Activated CD4-positive, alpha-beta T cell treated with anti-CD3 and anti-CD28 coated beads, Interleukin-2, amount 50 U/mL, for 48 hours (primary cell): ENCODE measurements around the gene DSCAML1.

Experiments
- DNase-seq, 2 experiments: peaks; one replicate each; pipeline ENCODE4 v3.0.0-alpha.2; 2020

The DSCAML1 gene

DNA sequence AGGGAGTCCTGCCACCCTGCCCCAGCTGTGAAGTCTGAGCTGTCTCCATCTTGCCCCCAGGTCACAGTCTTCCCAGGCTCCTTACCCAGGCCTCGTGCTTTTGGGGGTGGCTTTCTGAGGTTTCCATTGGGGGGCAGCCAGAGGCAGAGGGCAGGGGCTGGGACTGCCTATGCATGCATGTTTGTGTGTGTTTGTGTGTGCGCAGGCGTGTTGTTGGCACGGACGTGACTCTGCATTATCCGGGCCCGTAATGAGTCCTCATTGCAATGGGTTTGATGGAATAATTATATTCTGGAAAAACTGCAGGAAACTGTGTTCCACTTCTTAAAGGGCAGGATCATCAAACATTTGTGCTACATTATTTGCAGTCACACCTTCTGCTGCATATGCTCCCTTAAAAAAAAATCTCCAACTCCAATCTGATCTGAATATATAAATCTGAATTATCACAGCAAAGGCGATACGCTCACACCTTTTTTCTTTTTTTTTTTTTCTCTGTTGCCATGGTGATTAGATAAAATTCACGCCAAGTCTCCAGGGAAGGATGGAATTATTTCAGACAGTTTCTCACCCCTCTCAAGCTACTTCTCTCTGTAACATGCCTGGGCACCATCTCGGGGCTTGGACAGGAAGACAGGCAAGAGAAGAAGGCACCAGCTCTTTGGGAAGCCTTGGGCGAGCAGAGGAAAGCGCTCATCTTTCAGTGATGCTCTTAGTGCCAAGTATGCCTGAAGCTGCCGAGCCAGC, 45.9 kb downstream of the DSCAML1 start:
- no peak for DNase-seq

DNA sequence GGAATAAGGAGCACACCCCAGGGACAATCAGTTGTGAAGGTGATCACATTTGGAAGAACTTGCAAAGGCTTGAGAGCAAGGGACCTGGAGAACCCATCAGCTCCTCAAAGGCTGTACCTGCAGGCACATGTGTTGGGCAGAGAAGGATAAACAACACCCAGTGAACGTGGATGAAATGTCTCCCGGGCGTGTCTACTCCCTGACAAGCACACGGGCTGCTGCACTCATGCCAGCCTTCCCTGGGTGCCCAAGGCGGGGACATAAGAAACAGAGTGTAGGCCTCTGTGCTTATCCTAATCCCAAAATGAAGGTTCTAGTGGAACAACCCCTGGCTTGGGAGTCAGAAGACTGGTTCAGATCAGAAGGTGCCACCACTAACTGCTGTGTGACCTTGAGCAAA, 46.7 kb downstream of the DSCAML1 start:
- DNase-seq, result no peak

DNA sequence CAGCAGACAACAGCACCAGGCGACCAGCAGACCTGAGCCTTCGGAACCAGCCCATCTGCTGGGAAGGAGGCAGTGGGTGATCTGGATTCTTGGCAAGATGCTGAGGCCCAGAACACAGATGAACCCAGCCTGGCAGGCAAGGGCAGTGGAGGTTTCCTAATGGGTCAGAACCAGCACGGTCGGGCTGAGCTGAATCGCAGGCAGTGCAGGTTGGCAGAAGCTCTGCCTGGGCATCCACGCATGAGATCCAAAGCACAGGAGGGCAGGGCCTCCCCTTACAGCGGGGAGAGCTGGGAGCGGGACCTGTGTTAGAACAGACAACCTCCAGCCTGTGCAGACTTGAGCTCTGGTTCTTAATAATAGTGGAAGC, 47.5 kb downstream of the DSCAML1 start:
- DNase-seq, result no peak

DNA sequence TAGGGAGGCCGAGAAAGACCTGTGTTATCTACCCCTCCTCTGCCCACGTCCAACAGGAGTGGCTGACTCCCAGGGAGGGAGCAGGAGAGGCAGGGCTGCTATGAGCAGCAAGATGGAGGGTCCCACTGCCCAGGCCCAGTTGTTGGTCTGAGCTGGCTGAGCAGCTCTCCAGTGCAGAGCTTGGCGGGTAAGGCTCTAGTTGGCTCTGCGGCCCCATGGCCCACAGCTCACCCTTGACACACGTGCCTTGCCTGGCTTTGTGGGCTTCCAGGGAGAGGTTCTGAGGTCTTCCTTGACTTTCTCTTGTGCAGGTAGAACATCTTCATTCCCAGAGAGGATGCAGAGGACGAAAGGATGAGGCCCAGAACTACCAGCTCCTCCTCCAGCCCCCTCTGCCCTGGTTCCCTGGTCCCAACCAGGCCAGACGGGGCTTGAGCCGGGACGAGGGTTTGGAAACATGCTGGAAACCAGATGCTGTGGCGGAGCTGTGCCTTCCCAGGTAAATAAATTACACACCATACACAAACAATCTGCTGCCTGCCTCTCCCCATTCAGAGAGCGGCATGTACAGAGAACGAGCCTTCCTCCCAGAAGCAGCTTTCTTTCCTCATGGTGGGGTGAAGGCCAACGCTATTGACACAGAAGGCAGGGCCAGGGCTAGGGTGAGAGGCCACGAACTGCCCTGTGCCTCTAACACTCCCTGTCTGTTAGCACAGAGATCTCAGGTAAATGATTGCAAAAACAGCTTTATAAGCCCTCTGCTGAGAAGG, 48.1 kb downstream of the DSCAML1 start:
- no peak for DNase-seq

DNA sequence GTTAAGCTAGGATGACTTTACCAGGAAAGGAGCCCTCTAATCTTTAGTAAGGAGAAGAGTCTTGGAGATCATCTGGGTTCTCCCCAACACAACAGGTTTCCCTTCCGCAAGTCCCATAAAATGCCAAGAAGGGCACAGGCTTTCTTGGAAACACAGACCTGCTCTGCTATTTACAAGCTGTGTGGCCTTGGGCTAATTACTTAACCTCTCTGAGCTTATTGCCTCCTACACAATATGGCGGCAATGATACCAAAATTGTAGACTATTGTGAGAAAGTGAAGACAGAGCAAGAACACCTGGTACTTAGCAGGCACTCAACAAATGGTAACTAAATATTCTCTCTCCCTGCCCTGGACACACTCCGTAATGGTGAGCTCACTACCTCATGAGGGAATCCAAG, 49.1 kb downstream of the DSCAML1 start:
- DNase-seq, result no peak

DNA sequence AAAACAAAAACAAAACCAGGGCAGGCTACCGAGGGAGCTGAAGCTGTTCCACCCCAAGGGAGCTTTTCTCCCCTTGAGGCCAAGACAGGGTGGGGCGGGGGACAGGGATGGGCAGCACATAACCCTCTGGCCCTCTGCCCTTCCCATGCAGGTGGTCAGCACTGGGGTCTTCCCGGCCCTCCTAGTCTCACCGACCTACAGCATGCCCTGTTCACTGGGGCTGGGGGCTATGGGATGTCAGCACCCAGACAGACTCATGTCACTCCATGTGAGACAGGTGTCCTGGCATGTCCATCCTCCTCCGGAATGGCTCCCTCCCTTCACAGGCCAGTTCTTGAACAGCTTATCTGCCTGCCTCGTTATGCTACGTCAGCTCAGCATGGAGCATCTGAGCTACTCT, 51.7 kb downstream of the DSCAML1 start:
- DNase-seq, result no peak

DNA sequence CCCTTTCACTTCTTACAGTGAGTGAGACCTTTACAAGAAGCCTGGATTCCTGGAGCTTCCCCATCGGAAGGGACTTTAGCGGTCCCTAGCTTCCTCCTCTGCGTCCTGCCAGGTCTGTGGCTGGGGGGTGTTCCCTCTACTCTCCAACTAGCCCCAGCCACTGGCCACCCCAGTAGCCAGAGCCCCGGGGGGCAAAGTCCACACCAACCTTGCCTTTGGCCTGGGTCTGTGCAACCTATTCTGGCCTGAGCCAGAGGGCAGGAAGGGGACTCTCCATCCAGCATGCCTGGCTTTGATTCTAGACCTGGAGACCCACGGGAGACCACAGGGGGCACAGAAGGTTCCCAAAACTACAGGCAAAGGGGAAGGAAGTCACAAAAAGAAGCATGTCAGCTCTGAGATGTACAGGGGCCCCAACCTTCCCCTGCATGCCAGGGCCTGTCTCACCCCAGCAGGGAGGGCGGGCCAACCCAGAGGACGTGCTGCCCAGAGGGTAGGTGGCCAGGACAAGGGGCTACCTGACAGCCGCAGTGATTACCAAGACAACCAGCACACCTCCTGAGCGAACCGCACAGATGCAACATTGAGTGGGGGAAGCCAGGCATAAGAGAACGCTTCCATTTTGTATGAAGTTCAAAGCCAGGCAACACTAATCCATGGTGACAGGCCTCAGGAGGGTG, 52.4 kb downstream of the DSCAML1 start:
- no peak for DNase-seq

DNA sequence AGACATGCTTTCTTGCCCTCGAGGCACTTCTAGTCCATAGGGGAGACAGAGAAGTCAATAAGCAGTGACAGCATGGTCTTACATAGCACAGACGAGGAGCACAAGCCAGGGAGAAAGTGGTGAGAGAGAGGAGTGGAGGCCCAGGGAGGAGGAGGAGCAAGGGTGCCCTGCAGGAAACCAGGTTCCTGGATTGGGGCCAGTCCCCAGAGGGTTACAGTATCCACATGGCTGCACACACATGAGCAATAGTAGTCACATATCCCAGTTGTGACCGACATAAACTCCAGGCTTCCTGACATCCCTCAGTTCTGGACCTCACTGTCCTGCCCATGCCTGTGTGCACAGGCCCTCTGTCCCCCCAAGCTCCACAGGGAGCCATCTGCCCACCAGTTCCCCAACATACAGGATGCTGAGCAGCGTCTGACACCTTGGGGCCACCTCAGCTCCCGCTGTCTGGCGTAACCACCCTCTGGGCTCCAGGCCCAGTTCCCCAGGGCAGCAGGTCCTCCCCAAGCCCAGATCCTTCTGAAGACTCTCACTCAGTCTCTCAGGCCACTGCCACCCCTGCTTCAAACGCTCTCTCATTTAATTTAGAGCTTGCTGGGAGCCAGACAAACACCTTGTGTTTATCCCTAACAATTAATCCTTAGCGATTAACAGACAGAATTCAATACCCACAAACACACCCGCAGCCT, 53.7 kb downstream of the DSCAML1 start:
- DNase-seq, result no peak

DNA sequence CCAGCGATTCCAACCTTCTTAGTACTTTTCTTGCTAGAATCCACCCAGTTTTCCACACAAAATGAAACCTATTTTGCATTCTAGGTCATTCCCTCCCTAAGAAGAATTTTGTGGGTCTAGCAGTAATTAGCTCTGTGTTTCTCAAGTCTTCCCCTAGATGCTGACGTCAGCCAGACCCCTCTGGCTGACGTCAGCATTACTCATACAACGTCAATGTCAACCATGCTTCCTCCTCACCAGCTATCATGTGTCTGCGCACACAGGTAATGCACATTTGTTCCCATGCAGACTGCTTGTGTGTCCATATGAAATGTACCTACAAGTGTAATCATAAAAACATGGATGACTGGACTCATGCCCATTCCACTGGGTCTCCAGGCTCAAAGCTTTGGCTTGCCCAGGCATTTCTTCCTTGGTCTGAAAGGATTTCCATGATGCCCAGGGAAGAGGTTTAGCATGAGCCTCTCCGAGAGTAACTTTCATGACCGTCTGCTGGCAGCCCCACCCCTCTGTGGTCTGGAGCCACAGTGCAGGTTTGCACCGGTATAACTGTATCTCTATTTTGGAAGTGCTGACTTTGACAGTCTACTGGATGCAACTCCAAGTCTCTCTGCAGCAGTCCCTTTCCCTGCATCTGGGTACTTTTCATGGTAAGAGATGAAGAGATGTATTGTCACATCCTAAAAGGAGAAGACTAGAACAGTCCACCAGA, 58.6 kb downstream of the DSCAML1 start:
- DNase-seq, result no peak

DNA sequence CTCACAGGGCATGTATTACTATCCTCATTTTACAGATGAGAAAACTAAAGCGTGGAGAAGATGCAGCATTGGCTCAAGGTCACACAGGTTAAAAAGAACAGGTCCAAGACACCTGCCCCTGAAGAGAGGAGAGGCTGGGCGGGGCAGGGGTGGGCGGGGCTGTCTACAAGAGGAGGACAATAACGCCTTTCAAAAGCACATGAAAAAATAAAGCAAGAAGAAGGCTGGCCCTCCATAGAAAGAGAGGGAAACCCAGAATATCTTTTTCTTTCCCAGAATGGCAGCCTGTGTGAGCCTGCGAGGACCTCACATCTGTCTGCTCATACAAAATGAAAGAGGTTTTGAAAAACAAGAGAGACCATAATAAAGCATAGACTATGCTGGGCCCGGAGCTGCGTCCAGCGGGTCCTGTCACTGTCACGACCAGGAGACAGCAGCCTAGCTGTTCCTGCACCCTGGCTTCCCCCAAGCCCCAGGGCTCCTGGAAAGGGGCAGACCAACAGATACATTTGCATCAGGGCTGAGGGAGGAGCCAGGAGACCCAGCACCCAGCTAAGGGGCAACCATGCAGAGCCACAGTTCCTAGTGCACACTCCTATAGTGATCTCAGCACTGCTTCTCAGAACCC, 61.6 kb downstream of the DSCAML1 start:
- no peak for DNase-seq

DNA sequence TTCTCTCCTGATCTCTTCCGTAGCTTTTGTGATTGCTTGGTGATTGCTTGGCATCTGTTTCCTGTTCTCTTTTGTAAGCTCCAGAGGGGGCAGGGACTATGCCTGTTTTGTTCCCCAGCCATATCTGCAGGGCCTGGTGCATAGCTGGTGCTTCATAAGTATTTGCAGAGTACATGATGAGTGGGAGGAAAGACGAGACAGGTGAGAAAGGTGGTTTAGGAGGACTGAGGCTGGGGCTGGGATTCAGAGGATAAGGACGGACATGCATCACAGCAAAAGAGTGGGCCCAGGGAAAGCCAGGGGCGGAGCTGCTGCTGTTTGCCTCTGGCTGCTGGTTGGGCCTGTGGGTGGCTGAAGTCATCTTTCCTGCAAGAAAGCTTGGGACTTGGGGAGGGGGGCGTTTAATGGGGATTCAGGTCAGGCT, 62.4 kb downstream of the DSCAML1 start:
- DNase-seq, result no peak

DNA sequence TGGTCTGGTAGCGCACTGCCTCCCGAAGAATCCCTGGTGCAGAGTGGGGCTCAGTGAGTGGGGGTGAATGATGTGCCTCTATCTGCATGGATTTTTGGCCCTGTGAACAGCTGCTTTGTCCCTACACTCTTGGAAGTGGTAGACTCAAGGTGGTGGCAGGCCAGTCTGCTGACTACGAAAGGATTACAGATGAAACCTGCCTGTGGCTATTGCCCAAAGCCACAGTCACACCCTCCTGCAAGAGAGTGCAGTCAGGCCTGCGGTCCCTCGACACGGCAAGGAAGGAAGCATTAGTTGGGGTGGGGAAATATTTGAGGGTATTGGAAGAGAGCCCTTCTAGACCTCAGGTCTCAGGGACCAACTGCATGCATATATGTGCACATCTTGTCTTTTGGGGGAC, 63.7 kb downstream of the DSCAML1 start:
- DNase-seq, result no peak

DNA sequence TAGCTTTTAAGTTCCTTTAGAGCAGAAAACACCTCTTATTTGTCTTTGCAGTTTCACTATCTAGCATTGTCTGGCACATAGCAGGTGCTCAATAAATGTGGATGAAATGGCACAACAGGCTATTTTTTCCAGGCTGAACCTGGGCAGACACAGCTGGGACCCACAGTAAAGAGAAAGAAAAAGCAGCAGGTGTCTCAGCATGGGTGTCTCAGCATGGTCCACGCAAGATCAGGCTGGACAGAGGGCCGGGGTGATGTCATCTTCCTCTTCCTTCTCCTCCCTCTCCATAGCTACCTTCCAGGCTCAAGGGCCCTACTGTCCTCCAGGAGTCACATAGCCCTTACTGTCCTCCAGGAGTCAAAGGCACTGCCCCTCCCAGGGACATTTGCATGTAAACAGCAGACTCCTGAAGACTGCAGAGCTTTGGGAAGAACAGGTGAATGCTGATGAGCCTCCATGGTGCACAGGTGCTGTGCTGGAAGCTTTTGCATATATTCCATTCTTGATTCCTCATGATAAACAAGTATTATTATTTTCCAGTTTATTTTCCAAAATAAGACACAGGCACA, 65.2 kb downstream of the DSCAML1 start:
- DNase-seq, result no peak

DNA sequence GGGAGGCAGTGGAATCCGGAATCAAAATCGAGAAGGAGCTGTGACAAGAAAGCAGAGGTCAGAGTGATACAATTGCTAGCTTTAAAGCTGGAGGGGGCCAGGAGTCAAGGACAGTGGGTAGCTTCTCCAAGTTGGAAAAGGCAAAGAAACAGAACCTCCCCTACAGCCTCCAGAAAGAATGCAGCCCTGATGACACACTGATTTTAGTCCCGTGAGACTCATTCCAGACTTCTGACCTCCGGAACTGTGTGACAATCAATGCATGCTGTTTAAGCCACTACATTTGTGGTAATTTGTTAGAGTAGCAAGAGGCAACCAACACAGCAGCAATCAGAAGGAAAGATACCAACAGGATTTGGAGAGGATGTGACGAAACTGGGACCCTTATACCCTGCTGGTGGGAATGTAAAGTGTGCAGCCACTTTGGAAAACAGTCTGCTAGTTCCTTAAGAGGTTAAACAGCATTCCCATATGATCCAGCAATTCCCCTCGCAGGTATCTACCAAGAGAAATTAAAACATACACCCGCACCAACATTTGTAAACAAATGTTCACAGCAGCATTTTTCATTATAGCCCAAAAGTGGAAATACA, 66.7 kb downstream of the DSCAML1 start:
- DNase-seq, result no peak

DNA sequence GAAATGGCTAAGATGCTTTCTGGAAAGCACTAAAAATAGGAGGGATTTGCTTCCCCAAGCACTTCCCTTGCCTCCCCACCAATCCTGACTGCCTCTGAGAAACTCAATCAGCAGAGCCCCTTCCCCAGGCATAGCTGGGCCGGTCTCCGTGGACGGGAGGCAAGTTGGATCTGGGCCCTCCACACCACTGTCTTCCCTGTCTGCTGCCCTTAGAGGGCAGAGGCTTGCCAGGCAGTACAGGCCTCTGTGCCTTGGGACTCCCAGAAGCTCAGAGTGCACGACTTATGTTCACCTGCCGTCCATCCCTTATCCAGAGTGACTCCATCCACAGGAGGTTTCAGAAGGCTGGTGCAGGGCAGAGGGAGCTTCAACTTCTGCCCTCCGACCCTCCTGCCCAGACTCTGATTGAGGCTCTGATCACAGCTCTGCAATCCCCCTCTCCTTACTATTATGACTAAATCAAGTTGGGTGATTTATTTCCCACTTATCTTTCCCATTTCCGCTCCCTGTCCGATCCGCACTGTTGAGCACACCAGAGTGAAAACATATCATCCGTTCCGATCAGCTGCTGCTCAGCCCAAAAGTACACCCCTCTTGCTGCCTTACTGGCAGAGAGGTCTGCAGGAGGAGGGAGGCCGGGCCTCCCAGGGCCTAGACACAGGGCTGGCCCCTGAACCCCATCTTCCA, 71.8 kb downstream of the DSCAML1 start:
- no peak for DNase-seq

DNA sequence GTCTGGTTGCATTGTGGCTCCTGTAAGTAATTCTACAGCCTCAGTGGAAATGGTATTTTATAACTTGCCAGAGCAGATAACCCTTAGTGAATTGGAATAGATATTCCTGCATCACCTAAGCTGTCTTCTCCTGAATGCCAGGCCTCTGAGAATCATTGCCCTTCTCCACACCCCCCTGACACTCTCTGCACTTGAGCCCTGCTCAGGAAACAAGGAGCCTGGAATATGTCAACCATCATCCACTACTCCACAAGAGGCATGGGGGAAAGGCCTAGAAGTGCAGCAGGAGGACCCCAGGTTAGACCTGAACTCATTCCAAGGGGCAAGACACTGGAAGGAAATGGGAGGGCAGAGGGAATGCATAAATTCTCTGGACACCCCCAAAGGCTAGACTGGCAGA, 72.4 kb downstream of the DSCAML1 start:
- no peak for DNase-seq

DNA sequence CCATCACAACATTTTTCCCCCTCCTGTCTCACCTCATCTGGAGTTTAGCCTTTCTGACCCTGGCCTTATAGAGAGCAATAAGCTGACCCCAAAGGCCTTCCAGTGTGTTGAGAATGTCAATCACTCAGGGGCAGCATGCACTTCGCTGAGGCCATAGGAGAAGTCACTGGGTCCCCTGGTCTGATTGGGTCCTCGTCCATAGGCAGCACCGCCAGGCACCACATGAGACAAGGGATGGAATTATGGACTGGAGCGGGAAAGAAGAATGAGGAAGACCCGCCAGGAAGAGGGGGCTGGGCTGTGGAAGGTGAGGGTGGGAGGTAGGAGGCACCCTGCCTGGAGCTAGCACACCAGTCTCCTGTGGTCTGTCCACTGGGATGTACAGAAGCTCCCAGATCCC, 72.9 kb downstream of the DSCAML1 start:
- DNase-seq, result no peak

DNA sequence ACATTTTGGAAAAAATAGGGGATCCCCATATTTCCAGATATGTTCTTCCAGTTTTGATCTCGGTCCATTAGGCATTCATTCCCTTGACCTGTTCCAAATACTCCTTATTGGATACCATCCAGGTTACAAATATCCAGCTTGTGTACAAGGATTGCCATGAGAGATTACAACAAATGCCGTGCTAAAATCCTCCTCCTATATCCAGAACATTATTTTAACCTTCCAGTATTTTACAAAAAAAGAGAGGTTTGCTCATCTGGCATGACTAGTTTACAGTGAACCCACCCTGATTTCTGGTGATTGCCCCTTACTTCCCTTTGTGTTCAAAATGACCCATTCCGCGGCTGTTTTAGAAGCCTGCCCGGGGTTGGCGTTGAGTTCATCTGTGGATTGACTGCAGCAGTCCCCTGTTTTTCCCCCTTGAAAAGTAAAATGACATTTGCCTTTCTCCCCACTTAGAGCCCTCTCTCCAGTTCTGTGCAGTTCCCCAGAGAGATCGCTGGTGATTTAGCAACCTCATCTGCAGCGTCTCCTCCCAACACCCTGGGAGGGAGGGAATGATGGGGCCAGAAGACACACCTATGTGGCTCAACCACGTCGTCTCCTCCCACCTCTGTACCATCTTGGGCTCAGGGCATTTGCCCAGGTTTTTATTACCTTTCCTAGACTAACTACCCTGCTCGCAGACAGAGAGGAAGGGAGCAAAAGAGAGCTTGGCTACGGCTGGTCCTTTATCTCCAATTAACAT, 73.6 kb downstream of the DSCAML1 start:
- DNase-seq, result no peak

DNA sequence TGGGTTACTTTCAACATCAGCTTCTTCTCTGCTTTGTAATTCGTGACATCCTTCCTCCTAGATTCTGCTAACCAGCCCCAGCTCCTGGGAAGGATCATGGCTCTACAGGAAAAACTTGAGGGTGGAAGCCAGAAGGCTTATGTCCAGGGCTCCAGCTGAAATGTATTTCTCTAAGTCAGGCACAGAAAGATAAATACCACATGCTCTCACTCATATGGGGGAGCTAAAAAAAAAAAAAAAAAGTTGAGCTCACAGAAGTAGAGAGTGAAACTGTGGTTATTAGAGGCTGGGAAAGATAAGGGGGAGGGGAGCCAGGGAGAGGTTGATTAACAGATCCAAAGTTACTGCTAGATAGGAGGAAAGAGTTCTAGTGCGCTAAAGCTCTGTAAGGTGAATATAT, 74.9 kb downstream of the DSCAML1 start:
- DNase-seq, result no peak

DNA sequence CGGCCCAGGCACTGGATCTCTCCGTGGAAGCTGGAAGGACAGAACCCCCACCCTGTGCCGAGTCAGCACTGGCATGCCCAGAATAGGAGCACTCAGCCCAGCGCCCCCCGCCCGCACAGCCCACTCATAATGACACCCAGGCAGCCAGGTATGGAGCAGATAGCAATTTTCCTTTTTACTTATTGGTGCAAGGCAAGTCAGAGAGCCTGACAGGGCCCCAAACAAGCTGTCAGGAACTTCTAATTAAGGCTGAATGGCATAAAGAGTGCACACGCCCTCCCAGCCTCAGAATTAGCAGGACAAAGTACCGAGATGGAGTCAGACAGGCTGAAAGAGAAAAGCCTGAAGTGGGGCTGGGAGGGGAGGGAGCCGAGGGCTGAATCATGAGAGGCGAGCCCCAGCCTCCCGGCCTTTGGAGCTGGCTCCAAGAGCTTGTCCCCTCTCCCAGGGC, 76.9 kb downstream of the DSCAML1 start:
- DNase-seq, result no peak
